WTC11 (cell line): ENCODE data around the gene SLC22A9. TPM values are rescaled to one million over a fixed set of nuclear protein-coding genes. Genes with fewer than 3 reads are reported as not detected.

ENCODE experiments used
- ATAC-seq: fragments of 200-7000 bp; cut with Tn5 transposase; 2 replicates; pipeline ENCODE4 v1.10.0; 2021; ENCODE audit warnings: mild to moderate bottlenecking, moderate library complexity
- CTCF ChIA-PET: fragments of 300-600 bp; sonication (Branson Sonifier 250); formaldehyde crosslinking; loops from one replicate; lab custom pipeline; 2021; ENCODE audit warnings: antibody characterized with exemption; lab: Charles Lee
- POLR2A ChIA-PET: fragments of 350-600 bp; sonication (Branson Sonifier 250); formaldehyde crosslinking; loops from one replicate; lab custom pipeline; 2021; ENCODE audit warnings: antibody characterized with exemption; lab: Charles Lee
- DNase-seq: peaks from one replicate; pipeline ENCODE4 v3.0.0; 2021; ENCODE audit warnings: low spot score
- H3K27ac Mint-ChIP-seq: 2 replicates; pipeline ENCODE4 v1.8.0; 2021; ENCODE audit warnings: mixed read lengths
- H3K27me3 Mint-ChIP-seq: 2 replicates; pipeline ENCODE4 v1.8.0; 2021; ENCODE audit warnings: low read depth, mild to moderate bottlenecking, moderate library complexity, mixed read lengths
- H3K36me3 Mint-ChIP-seq: 2 replicates; pipeline ENCODE4 v1.8.0; 2021; ENCODE audit warnings: mixed read lengths
- H3K4me1 Mint-ChIP-seq: 2 replicates; pipeline ENCODE4 v1.8.0; 2022; ENCODE audit warnings: mixed read lengths
- H3K4me3 Mint-ChIP-seq: 2 replicates; pipeline ENCODE4 v1.8.0; 2021; ENCODE audit warnings: mild to moderate bottlenecking, moderate library complexity, mixed read lengths
- H3K9me3 Mint-ChIP-seq: 2 replicates; pipeline ENCODE4 v1.8.0; 2021; ENCODE audit warnings: mixed read lengths
- CBFB ChIP-seq: sonication (generic); formaldehyde crosslinking; IDR thresholded peaks from 2 replicates; pipeline ENCODE4 v1.8.1; 2022; ENCODE audit warnings: mild to moderate bottlenecking, low read depth, missing genetic modification reagents
- EMX1 ChIP-seq: fragments of 250-450 bp; sonication (Bioruptor Pico); IDR thresholded peaks from 2 replicates; pipeline ENCODE4 v1.8.0; 2021; ENCODE audit warnings: mild to moderate bottlenecking
- ETV6 ChIP-seq: sonication (generic); formaldehyde crosslinking; IDR thresholded peaks from 2 replicates; pipeline ENCODE4 v1.8.1; 2022; ENCODE audit warnings: mild to moderate bottlenecking, missing genetic modification reagents
- FOXP1 ChIP-seq: sonication (generic); formaldehyde crosslinking; IDR thresholded peaks from 2 replicates; pipeline ENCODE4 v1.8.0; 2022; ENCODE audit warnings: missing genetic modification reagents, mild to moderate bottlenecking, moderate library complexity, borderline replicate concordance
- SMAD3 ChIP-seq: sonication (generic); formaldehyde crosslinking; IDR thresholded peaks from 2 replicates; pipeline ENCODE4 v1.8.0; 2022; ENCODE audit warnings: missing genetic modification reagents, mild to moderate bottlenecking, borderline replicate concordance
- SMAD4 ChIP-seq: sonication (generic); formaldehyde crosslinking; IDR thresholded peaks from 2 replicates; pipeline ENCODE4 v1.8.0; 2022; ENCODE audit warnings: mild to moderate bottlenecking, missing genetic modification reagents
- SOX15 ChIP-seq: fragments of 250-450 bp; sonication (Bioruptor Pico); IDR thresholded peaks from 2 replicates; pipeline ENCODE4 v1.9.0; 2021; ENCODE audit warnings: mild to moderate bottlenecking
- TEAD1 ChIP-seq: sonication (generic); formaldehyde crosslinking; IDR thresholded peaks from 2 replicates; pipeline ENCODE4 v1.8.0; 2022; ENCODE audit warnings: mild to moderate bottlenecking, missing genetic modification reagents
- ZNF317 ChIP-seq: sonication (generic); formaldehyde crosslinking; IDR thresholded peaks from 2 replicates; pipeline ENCODE4 v1.8.1; 2023; ENCODE audit warnings: low read depth, mild to moderate bottlenecking, moderate library complexity, missing genetic modification reagents, borderline replicate concordance
- total RNA-seq: library from RNA; stranded (reverse); gene quantifications from 3 replicates; pipeline ENCODE4 v1.2.3, GENCODE V29; 2021
- TF ChIP-seq, protein P1 (sequence below): sonication (generic); formaldehyde crosslinking; IDR thresholded peaks from 2 replicates; pipeline ENCODE4 v1.8.0; 2023; ENCODE audit warnings: missing genetic modification reagents
- TF ChIP-seq, protein P2 (sequence below): sonication (generic); formaldehyde crosslinking; IDR thresholded peaks from 2 replicates; pipeline ENCODE4 v1.8.0; 2022; ENCODE audit warnings: missing genetic modification reagents
- TF ChIP-seq, protein P3 (sequence below): fragments of 200-600 bp; IDR thresholded peaks from 2 replicates; pipeline ENCODE4 v1.8.0; 2022; ENCODE audit warnings: antibody characterized with exemption
- TF ChIP-seq, protein P4 (sequence below): sonication (generic); formaldehyde crosslinking; IDR thresholded peaks from 2 replicates; pipeline ENCODE4 v1.8.0; 2023; ENCODE audit warnings: mild to moderate bottlenecking, missing genetic modification reagents
- TF ChIP-seq, protein P5 (sequence below): sonication (generic); formaldehyde crosslinking; IDR thresholded peaks from 2 replicates; pipeline ENCODE4 v1.8.1; 2022; ENCODE audit warnings: mild to moderate bottlenecking, moderate library complexity, missing genetic modification reagents
- TF ChIP-seq, protein P6 (sequence below): fragments of 250-450 bp; sonication (Bioruptor Pico); IDR thresholded peaks from 2 replicates; pipeline ENCODE4 v2.1.2; 2022; ENCODE audit warnings: mild to moderate bottlenecking, moderate library complexity
- TF ChIP-seq, protein P7 (sequence below): sonication (generic); formaldehyde crosslinking; IDR thresholded peaks from 2 replicates; pipeline ENCODE4 v1.8.1; 2023; ENCODE audit warnings: mild to moderate bottlenecking, missing genetic modification reagents
- TF ChIP-seq, protein P8 (sequence below): sonication (generic); formaldehyde crosslinking; IDR thresholded peaks from 2 replicates; pipeline ENCODE4 v1.8.1; 2023; ENCODE audit warnings: mild to moderate bottlenecking, missing genetic modification reagents, moderate library complexity
- TF ChIP-seq, protein P9 (sequence below): sonication (generic); formaldehyde crosslinking; IDR thresholded peaks from 2 replicates; pipeline ENCODE4 v1.8.1; 2023; ENCODE audit warnings: mild to moderate bottlenecking, missing genetic modification reagents, moderate library complexity

The SLC22A9 gene
- total RNA-seq, 1 experiment from 2014 or later, result not detected

DNA sequence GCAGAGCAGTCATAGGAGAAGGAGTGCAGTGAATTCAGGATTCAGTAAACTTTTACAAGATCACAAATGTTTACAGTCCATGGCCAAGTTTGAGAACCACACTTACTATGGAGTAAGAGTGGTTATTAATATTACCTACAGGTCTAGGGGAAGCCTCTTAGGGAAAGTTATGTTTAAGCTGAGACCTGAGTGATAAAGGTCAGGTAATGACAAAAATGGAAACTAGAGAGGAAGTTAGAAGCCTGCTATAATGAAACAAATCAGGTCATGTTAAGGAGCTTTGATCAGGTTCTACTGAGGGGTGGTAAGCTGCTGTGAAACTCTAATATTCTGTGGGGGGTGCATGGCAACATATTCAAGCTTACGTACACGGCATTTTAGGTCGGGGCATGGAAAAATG is 32.5 kb upstream of the SLC22A9 start (continued):
- TF ChIP-seq, protein P1, sequence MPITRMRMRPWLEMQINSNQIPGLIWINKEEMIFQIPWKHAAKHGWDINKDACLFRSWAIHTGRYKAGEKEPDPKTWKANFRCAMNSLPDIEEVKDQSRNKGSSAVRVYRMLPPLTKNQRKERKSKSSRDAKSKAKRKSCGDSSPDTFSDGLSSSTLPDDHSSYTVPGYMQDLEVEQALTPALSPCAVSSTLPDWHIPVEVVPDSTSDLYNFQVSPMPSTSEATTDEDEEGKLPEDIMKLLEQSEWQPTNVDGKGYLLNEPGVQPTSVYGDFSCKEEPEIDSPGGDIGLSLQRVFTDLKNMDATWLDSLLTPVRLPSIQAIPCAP (CRISPR knock-in tag), result no peak
- no peak for TF ChIP-seq ETV6
- TF ChIP-seq, protein P2, sequence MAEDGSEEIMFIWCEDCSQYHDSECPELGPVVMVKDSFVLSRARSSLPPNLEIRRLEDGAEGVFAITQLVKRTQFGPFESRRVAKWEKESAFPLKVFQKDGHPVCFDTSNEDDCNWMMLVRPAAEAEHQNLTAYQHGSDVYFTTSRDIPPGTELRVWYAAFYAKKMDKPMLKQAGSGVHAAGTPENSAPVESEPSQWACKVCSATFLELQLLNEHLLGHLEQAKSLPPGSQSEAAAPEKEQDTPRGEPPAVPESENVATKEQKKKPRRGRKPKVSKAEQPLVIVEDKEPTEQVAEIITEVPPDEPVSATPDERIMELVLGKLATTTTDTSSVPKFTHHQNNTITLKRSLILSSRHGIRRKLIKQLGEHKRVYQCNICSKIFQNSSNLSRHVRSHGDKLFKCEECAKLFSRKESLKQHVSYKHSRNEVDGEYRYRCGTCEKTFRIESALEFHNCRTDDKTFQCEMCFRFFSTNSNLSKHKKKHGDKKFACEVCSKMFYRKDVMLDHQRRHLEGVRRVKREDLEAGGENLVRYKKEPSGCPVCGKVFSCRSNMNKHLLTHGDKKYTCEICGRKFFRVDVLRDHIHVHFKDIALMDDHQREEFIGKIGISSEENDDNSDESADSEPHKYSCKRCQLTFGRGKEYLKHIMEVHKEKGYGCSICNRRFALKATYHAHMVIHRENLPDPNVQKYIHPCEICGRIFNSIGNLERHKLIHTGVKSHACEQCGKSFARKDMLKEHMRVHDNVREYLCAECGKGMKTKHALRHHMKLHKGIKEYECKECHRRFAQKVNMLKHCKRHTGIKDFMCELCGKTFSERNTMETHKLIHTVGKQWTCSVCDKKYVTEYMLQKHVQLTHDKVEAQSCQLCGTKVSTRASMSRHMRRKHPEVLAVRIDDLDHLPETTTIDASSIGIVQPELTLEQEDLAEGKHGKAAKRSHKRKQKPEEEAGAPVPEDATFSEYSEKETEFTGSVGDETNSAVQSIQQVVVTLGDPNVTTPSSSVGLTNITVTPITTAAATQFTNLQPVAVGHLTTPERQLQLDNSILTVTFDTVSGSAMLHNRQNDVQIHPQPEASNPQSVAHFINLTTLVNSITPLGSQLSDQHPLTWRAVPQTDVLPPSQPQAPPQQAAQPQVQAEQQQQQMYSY (CRISPR knock-in tag), result no peak

DNA sequence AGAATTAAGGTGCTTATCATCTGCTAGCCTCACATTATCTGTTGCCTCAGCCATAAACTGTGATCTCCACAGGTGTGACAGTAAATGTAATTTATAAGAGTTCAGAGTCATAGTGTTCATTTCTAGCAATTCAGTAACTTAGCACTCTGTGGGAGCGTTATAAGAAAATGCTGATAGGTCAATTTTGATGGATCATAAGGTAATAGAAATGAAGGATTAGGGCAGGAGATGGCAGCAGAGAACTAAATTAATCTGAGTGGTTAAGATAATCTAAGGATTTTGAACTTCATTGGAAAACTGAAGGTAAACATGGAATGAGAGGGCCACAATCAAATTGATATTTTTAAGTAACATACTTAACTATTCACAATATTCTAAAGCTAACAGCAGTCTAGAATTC is 26.5 kb upstream of the SLC22A9 start:
- DNase-seq (no peak), ATAC-seq (no peak)
- Mint-ChIP-seq H3K4me1 (no peaks in the 10 kb centered on the region), H3K27me3 (peaks cover 36% of the 10 kb centered on the region), H3K27ac (no peak overlapping the region), H3K9me3 (peaks cover 26% of the 10 kb centered on the region), H3K4me3 (no peak overlapping the region), H3K36me3 (no peaks in the 10 kb centered on the region)
- CTCF ChIA-PET, result no interaction called here
- POLR2A ChIA-PET, result no interaction called here
- TF ChIP-seq EMX1 (no peak), SMAD4 (CRISPR knock-in tag) (no peak), CBFB (CRISPR knock-in tag) (no peak), FOXP1 (no peak), TEAD1 (CRISPR knock-in tag) (no peak)
- TF ChIP-seq, protein P3, sequence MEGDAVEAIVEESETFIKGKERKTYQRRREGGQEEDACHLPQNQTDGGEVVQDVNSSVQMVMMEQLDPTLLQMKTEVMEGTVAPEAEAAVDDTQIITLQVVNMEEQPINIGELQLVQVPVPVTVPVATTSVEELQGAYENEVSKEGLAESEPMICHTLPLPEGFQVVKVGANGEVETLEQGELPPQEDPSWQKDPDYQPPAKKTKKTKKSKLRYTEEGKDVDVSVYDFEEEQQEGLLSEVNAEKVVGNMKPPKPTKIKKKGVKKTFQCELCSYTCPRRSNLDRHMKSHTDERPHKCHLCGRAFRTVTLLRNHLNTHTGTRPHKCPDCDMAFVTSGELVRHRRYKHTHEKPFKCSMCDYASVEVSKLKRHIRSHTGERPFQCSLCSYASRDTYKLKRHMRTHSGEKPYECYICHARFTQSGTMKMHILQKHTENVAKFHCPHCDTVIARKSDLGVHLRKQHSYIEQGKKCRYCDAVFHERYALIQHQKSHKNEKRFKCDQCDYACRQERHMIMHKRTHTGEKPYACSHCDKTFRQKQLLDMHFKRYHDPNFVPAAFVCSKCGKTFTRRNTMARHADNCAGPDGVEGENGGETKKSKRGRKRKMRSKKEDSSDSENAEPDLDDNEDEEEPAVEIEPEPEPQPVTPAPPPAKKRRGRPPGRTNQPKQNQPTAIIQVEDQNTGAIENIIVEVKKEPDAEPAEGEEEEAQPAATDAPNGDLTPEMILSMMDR, result no peak
- TF ChIP-seq, protein P4, sequence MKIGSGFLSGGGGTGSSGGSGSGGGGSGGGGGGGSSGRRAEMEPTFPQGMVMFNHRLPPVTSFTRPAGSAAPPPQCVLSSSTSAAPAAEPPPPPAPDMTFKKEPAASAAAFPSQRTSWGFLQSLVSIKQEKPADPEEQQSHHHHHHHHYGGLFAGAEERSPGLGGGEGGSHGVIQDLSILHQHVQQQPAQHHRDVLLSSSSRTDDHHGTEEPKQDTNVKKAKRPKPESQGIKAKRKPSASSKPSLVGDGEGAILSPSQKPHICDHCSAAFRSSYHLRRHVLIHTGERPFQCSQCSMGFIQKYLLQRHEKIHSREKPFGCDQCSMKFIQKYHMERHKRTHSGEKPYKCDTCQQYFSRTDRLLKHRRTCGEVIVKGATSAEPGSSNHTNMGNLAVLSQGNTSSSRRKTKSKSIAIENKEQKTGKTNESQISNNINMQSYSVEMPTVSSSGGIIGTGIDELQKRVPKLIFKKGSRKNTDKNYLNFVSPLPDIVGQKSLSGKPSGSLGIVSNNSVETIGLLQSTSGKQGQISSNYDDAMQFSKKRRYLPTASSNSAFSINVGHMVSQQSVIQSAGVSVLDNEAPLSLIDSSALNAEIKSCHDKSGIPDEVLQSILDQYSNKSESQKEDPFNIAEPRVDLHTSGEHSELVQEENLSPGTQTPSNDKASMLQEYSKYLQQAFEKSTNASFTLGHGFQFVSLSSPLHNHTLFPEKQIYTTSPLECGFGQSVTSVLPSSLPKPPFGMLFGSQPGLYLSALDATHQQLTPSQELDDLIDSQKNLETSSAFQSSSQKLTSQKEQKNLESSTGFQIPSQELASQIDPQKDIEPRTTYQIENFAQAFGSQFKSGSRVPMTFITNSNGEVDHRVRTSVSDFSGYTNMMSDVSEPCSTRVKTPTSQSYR (CRISPR knock-in tag), result no peak
- TF ChIP-seq, protein P5, sequence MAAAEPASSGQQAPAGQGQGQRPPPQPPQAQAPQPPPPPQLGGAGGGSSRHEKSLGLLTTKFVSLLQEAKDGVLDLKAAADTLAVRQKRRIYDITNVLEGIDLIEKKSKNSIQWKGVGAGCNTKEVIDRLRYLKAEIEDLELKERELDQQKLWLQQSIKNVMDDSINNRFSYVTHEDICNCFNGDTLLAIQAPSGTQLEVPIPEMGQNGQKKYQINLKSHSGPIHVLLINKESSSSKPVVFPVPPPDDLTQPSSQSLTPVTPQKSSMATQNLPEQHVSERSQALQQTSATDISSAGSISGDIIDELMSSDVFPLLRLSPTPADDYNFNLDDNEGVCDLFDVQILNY (CRISPR knock-in tag), result no peak
- TF ChIP-seq, protein P6, sequence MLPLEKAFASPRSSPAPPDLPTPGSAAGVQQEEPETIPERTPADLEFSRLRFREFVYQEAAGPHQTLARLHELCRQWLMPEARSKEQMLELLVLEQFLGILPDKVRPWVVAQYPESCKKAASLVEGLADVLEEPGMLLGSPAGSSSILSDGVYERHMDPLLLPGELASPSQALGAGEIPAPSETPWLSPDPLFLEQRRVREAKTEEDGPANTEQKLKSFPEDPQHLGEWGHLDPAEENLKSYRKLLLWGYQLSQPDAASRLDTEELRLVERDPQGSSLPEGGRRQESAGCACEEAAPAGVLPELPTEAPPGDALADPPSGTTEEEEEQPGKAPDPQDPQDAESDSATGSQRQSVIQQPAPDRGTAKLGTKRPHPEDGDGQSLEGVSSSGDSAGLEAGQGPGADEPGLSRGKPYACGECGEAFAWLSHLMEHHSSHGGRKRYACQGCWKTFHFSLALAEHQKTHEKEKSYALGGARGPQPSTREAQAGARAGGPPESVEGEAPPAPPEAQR (CRISPR knock-in tag), result no peak

DNA sequence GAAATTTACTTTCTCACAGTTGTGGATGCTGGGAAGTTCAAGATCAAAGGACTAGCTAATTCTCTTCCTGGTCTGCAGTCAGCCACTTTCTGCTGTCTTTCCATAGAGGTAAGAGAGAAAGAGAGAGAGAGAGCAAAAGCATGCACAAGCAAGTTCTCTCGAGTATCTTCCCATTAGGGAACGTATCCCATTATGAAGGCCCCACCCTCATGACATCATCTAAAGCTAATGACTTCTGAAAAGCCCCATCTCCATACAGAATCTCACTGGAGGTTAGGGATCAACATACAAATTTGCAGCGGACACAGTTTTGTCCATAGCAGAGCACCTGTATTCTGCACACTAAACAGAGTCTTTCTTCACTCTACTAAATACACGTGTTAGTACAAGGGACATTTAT is 17.4 kb upstream of the SLC22A9 start:
- Mint-ChIP-seq H3K4me1 (no peaks in the 10 kb centered on the region), H3K27ac (no peak overlapping the region), H3K9me3 (peaks cover 41% of the 10 kb centered on the region), H3K27me3 (peaks cover 36% of the 10 kb centered on the region), H3K4me3 (no peak overlapping the region), H3K36me3 (peaks cover 19% of the 10 kb centered on the region)
- ChIA-PET CTCF (no interaction called here), POLR2A (no interaction called here)
- ATAC-seq, result no peak
- DNase-seq, result no peak
- TF ChIP-seq SMAD3 (no peak), ZNF317 (no peak), EMX1 (no peak), SOX15 (CRISPR knock-in tag) (no peak)
- TF ChIP-seq, protein P7, sequence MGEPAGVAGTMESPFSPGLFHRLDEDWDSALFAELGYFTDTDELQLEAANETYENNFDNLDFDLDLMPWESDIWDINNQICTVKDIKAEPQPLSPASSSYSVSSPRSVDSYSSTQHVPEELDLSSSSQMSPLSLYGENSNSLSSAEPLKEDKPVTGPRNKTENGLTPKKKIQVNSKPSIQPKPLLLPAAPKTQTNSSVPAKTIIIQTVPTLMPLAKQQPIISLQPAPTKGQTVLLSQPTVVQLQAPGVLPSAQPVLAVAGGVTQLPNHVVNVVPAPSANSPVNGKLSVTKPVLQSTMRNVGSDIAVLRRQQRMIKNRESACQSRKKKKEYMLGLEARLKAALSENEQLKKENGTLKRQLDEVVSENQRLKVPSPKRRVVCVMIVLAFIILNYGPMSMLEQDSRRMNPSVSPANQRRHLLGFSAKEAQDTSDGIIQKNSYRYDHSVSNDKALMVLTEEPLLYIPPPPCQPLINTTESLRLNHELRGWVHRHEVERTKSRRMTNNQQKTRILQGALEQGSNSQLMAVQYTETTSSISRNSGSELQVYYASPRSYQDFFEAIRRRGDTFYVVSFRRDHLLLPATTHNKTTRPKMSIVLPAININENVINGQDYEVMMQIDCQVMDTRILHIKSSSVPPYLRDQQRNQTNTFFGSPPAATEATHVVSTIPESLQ, result no peak
- TF ChIP-seq, protein P8, sequence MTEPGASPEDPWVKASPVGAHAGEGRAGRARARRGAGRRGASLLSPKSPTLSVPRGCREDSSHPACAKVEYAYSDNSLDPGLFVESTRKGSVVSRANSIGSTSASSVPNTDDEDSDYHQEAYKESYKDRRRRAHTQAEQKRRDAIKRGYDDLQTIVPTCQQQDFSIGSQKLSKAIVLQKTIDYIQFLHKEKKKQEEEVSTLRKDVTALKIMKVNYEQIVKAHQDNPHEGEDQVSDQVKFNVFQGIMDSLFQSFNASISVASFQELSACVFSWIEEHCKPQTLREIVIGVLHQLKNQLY, result no peak
- TF ChIP-seq, protein P9, sequence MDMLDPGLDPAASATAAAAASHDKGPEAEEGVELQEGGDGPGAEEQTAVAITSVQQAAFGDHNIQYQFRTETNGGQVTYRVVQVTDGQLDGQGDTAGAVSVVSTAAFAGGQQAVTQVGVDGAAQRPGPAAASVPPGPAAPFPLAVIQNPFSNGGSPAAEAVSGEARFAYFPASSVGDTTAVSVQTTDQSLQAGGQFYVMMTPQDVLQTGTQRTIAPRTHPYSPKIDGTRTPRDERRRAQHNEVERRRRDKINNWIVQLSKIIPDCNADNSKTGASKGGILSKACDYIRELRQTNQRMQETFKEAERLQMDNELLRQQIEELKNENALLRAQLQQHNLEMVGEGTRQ (CRISPR knock-in tag), result no peak
